Upper lobe of left lung (tissue), 4 donors: ENCODE data around the gene CTU2.

ENCODE experiments used
- POLR2A ChIP-seq, 4 donors: fragments of 450-650 bp; IDR thresholded peaks; one replicate each; pipeline ENCODE4 v1.5.1; 2016 to 2017; ENCODE audit warnings: antibody characterized with exemption in 4 of 4, mild to moderate bottlenecking in 2 of 4
- POLR2AphosphoS5 ChIP-seq, 2 donors: sonication (generic); formaldehyde crosslinking; IDR thresholded peaks; one replicate each; pipeline ENCODE4 v1.5.1; 2017; ENCODE audit warnings: antibody characterized with exemption in 2 of 2

- TF ChIP-seq POLR2A (IDR thresholded peaks at IDR 0.05) (no peak), POLR2AphosphoS5 (IDR thresholded peaks at IDR 0.05) (no peak)
Measured at GRCh38 chr16:88710556-88710955, 4.3 kb downstream of the CTU2 start.
